ENCODE measurements around the gene PAK6.
A peak's percentile ranks its signal among the peaks of the same experiment; 100 is the strongest.

The PAK6 gene

GRCh38 chr15:40293905-40294895 is 55.3 kb downstream of the PAK6 start:
- DNase-seq, result no peak

DNA sequence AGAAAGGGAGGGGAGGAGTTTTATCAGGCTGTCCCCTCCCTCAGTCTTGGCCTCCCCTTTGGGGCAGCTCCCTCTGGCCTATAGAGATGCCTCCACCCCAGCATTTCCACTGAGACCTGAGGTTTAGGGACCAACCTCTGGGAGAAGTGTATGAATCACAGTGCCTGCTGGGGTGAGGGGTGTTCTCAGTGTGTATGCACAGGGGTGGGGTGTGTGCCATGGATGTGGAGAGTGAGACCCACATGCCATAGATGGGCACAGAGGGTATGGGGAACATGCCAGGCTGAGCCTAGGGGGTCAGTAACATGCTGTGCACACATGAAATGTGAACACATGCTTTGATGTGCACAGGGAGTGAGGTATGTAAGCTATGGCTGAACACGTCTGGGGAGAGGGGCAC is 56.4 kb downstream of the PAK6 start:
- DNase-seq, result no peak

DNA sequence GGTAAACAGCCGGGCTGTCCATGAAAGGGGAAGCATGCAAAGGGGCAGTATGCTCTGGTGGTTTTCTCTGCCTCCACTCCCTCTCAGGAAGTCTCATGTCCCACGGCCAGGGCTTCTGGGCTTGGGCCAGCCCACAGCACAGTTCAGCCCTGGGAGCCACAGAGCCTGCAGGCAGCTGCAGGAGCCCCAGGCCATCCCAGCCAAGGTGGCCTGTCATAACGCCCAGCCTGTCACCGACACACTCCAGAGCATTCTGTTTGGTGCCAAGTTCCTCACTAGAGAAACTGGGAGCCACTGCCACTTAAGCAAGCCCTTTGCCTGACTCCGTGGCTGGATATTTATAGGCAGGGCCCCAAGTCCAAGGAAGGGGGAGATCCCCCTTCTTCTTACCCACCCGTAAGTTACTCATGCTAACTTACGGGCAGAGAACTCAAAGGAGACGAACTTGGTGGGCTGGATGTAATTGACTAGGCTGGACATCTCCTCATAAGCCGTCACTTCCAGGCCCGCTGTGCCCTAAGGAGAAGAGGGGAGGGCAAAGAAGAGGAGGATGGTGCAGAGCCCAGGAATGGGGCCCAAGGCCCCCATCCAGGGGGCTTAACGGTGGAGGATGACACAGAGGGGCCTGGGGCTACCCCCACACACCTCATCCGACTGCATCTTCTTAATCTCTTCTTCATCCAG is 57.2 kb downstream of the PAK6 start:
- no peak for DNase-seq

- no peak for DNase-seq
These were observed 57.8 kb downstream of the PAK6 start for GRCh38 chr15:40296561-40297230.

DNA sequence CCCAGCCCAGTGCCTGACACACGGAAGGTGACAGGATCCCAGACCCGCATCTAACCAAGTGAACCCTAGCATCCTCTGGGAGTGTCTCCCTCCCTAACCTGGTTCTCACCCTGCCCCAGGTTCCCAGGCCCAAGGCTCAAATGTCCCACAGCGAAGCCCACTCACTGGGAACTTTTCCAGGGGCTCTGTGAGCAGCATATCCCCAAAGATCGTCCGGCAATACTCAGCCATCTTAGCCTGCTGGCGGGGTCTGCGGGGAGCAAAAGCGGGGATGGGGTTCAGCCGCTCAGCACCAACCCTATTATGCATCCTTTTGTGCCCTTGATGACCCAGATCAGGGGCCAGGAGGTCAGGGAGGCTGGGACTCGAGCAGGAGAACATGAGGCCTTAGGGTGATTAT is 58.5 kb downstream of the PAK6 start:
- DNase-seq, result no peak

- DNase-seq, result no peak
These were observed 59.5 kb downstream of the PAK6 start for GRCh38 chr15:40298216-40298935.

DNA sequence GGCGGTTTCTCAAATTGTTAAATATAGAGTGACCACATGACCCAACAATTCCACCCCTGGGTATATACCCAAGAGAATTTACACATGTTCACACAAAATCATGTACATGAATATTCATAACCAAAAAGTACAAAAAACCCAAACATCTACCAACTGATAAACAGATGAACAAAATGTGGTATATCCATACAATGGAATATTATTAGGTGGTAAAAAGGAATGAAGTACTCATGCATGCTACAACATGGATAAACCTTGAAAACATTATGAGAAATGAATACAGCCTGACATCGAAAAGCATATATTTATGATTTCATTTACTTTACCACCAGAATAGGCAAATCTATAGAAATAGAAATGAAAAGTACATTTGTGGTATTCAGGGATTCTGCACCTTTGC is 61.5 kb downstream of the PAK6 start:
- no peak for DNase-seq

DNA sequence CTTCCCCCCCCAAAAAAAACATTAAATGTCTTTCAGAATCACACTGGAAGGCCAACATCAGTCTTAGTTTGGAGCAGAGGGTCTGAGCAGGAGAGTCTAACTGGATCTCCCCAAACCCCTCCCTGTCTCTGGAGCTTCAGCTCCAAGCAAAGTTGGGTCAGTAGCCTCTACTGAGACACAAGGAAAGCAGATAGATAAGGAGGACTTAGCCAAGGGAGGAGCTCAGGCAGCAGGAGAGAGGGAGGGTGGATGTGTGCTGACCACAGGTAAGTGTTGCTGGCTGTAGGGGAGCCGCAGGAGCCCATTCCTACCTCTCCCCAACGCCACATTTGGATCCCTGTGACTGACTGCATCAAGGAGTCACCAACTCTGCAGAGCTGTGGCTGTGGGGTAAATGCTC is 61.9 kb downstream of the PAK6 start:
- no peak for DNase-seq

DNA sequence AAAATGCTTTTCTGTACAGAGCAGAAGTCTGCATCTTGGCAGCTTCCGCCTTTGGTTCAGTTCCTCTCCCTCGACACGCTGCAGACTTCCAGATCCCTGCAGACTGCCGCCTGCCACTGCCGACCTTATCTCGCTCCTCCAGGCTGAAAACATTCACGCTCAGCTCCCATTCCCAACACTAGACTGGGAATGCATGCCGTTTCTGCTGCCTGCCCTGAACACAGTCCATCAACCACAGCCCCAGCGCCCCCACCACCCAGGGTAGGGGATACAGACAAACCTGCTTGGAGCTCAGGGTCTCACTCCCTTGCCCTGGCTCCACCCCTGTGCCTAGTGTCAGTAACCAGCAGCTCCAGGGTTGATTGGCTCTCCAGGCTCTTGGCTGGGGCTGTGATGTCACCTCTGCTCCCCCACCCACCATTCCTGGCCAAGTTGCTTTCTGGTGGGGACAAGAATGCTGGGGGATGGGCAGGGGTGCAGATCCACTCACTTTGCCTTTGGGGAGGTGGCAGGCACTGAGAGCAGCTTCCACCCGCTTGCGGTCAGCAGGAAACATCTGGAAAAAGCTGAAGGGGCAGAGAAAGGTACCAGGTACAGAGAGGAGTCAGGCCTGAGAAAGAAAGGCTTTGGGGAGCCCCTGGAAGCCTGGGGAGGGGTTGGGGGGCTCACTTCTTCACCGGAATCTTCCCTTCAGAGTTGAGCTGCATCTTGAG is 62.8 kb downstream of the PAK6 start:
- DNase-seq, result no peak

GRCh38 chr15:40302288-40302886 is 63.5 kb downstream of the PAK6 start:
- no peak for DNase-seq

- no peak for DNase-seq
These were observed 64.1 kb downstream of the PAK6 start for GRCh38 chr15:40302981-40303380.

DNA sequence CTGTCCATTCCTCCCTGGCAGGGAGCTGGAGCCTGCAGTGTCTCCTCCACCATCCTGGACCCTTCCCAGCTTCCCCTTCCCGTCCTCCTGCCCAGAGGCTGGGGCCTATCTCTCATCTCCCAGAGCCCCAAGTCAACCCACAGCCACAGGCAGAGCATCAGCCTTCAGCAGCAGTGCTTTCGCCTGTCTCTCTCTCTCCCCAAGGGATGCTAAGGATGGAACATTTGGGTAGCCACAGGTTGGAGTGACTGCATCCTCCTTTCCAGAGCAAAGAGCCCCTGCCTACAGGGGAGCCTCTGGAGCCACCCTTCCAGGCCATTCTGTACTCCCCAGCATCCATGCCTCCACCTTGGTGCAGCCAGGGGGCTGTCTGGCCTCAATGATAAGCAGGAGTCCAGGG is 64.7 kb downstream of the PAK6 start:
- DNase-seq, result no peak

GRCh38 chr15:40305281-40305680 is 66.4 kb downstream of the PAK6 start:
- DNase-seq, result no peak

DNA sequence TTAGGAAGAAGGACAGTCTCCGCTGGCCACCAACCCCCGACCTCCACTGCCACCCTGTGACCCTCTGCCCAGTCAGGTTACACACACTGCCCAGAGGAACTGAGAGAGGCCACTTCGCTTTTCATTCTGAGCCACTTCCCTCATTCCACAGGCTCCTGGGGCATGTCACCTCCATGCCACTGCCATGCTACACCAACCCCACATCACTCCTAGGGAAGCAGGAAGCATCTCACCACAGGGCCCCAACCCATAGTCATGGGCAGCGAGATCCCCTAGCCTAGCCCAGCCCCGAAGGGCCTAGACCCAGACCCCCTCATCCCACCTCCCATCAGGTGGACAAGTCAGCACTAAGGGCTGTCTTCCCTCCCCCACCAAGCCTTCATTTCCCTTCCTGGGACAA is 67.5 kb downstream of the PAK6 start:
- no peak for DNase-seq

GRCh38 chr15:40306908-40307307 is 68.0 kb downstream of the PAK6 start:
- peak; percentile 37 for DNase-seq

DNA sequence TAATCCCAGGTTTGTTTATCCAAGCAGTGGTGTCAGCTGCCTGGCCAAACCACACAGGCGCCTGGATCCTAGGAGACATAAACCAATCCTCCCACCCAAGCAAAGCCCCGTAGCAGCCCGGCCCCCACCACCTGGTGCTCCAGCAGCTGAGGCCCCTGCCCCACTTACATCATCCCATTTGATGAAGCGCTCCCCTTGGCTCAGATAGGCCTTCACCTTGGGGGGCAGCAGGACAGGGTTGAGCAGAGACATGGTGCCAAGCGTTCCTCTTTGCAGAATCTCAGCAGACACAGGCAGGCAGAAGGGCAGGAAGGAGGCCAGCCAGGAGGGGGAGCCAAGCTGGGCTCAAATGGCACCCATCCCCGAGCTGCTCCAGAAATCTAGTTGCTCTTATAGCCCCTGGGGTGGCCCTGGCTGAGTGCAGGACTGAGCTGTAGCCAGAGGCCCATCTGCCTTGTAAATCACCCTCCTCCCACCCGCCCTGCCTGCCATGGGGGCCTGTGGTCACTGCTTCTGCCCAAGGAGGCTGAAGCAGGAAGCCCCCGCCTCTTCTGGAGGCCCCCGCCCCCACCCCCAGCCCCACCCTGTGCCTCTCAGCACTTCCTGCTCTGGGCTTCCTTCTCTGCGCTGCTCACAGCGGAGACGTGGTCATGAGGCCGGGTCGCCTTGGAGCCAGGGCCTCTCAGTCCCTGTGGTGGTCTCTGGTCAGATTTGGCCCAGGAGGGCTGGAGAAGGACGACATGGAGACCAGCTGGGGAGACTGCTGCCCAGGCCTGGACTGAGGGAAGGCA is 68.8 kb downstream of the PAK6 start, which contains the start of gene PLCB2:
PLCB2 (minus strand) TSS at position 515 of the 791 bp plus-strand sequence; CDS start at position 252, 263 bp downstream.
- DNase-seq, result peak; percentile 80

- DNase-seq, result no peak
These were observed 70.5 kb downstream of the PAK6 start for GRCh38 chr15:40309344-40309862.

DNA sequence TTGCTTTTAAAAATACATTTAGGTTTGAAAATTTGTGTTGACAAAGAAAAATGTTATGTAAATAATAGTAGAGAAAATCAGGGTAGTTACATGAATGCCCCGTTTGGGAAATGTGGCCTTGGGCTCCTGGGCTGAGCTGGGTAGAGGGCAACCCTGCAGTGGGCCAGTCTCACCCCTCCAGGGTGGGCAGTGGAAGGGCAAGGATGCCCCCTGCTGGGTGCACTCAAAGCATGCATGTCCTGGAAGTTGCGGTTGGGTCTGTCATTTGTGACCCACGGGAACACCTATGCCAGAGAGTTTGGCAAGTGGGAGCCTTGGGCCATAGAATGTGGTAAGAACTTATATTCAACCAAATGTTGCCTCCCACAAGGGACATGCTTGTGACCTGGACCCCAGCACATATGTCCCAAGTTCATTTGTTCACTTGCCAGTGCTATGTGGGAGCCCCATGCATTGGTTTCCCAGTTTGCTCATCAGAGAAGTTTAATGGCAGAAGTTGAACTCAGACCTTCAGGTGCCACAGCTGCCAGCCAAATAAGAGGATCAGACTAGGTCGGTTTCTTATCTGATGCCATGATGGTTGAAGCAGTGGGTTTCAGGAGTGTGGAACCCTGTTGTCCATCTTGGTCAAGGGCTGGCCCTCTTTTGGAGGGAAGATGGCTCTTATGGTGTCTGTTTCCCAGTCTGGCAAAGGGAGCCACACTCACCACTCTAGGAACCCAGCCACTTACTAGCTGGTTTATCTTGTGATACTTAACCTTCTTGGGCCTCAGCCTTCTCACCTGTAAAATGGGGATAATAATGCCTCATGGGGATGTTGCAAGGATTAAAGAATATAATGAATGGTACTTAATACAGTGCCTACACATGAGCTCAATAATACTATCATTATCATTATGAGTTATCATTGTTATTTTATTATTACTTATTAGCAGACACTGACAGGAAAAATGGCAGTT is 71.4 kb downstream of the PAK6 start:
- peak; percentile 78 for DNase-seq

- no peak for DNase-seq
These were observed 72.1 kb downstream of the PAK6 start for GRCh38 chr15:40310993-40311392.

Data from CD4-positive, alpha-beta T cell treated with Interleukin-6 for 4 hours (primary cell).